Fibroblast of lung (primary cell): ENCODE data around the gene TIAM2. TPM values are rescaled to one million over a fixed set of nuclear protein-coding genes. Genes with fewer than 3 reads are reported as not detected.
A peak's percentile ranks its signal among the peaks of the same experiment; 100 is the strongest.

Experiments
- DNase-seq, 2 donors: peaks; one replicate each; pipeline versions ENCODE4 v3.0.0 to v3.0.0-alpha.2; 2010; ENCODE audit warnings: low read depth in 2 of 2
- H2AFZ ChIP-seq: 2 replicates; pipeline ENCODE4 v1.5.1; 2012; ENCODE audit warnings: low read length, control low read depth, inconsistent platforms
- H3K27ac ChIP-seq: 2 replicates; pipeline ENCODE4 v1.5.1; 2011; ENCODE audit warnings: low read length, control low read depth; ENCODE audit not compliant: insufficient read depth
- H3K27me3 ChIP-seq: 2 replicates; pipeline ENCODE4 v1.5.1; 2011; ENCODE audit warnings: mild to moderate bottlenecking, low read length; ENCODE audit not compliant: control insufficient read depth, insufficient read depth
- H3K36me3 ChIP-seq: 2 replicates; pipeline ENCODE4 v1.5.1; 2011; ENCODE audit warnings: low read length; ENCODE audit not compliant: control insufficient read depth, insufficient read depth
- H3K4me1 ChIP-seq: 2 replicates; pipeline ENCODE4 v1.5.1; 2011; ENCODE audit warnings: low read length; ENCODE audit not compliant: control insufficient read depth, insufficient read depth; ENCODE audit errors: extremely low read depth
- H3K4me2 ChIP-seq: 2 replicates; pipeline ENCODE4 v1.5.1; 2011; ENCODE audit warnings: low read length, control low read depth; ENCODE audit not compliant: insufficient read depth; ENCODE audit errors: extremely low read depth
- H3K4me3 ChIP-seq, 4 experiments: fragments of 200-600 bp in 1 of 4; sonication (generic) in 1 of 4; replicated peaks in 1 of 4; 2 replicates each; pipeline ENCODE4 v1.5.1; 2011 to 2016; ENCODE audit warnings: low read length in 4 of 4, low read depth in 3 of 4, mild to moderate bottlenecking in 3 of 4, control low read depth in 2 of 4, inconsistent platforms in 1 of 4, mixed read lengths in 1 of 4; ENCODE audit not compliant: insufficient read depth in 1 of 4; ENCODE audit errors: control extremely low read depth in 1 of 4
- H3K79me2 ChIP-seq: 2 replicates; pipeline ENCODE4 v1.5.1; 2012; ENCODE audit warnings: mild to moderate bottlenecking, low read length, inconsistent platforms; ENCODE audit not compliant: control insufficient read depth, insufficient read depth
- H3K9ac ChIP-seq: 2 replicates; pipeline ENCODE4 v1.5.1; 2011; ENCODE audit warnings: mild to moderate bottlenecking, low read length, control low read depth; ENCODE audit not compliant: insufficient read depth
- H3K9me3 ChIP-seq: 2 replicates; pipeline ENCODE4 v1.5.1; 2012; ENCODE audit warnings: low read depth, low read length; ENCODE audit not compliant: control insufficient read depth, insufficient read depth
- H4K20me1 ChIP-seq: 2 replicates; pipeline ENCODE4 v1.5.1; 2011; ENCODE audit warnings: low read length; ENCODE audit not compliant: control insufficient read depth, insufficient read depth; ENCODE audit errors: extremely low read depth
- CTCF ChIP-seq, 2 donors: IDR thresholded peaks in 1 of 2; conservative IDR thresholded peaks in 1 of 2; 1 replicate in 1 of 2; 2 replicates in 1 of 2; pipeline ENCODE4 v1.5.1; 2011 to 2012; ENCODE audit warnings: low read length in 2 of 2, control low read depth in 1 of 2, inconsistent platforms in 1 of 2, low read depth in 1 of 2, mild to moderate bottlenecking in 1 of 2
- EZH2 ChIP-seq: IDR thresholded peaks from 2 replicates; pipeline ENCODE4 v1.5.1; 2012; ENCODE audit warnings: low read length, control low read depth, mild to moderate bottlenecking; ENCODE audit errors: missing control alignments
- polyA plus RNA-seq, 2 donors: library from polyadenylated mRNA; depleted of rRNA in 1 of 2; stranded (reverse) in 1 of 2; unstranded in 1 of 2; fragments of >200 nt; gene quantifications; 2 replicates each; pipeline ENCODE4 v1.2.1, GENCODE V29; 2011 to 2012; ENCODE audit warnings: missing spikeins in 1 of 2
- total RNA-seq: library from RNA; depleted of rRNA; stranded (reverse); fragments of >200 nt; gene quantifications from 2 replicates; pipeline ENCODE4 v1.2.1, GENCODE V29; 2014

Gene TIAM2
- total and polyA plus RNA-seq, 2 donors (not counting 1 experiment from before 2014, with no cell fraction given), result 6.2 to 11.2 TPM

GRCh38 chr6:155186052-155186658 lies 191.0 kb downstream of the TIAM2 start:
- peaks cover 20% of the 10 kb centered on the region for H3K4me1 ChIP-seq
- peak in 1 of 2 donors; percentile 30 for DNase-seq
- no peak overlapping the region for H3K9ac ChIP-seq
- no peak overlapping the region for H3K4me2 ChIP-seq
- TF ChIP-seq CTCF (conservative IDR thresholded peaks at IDR 0.05 in 1 of 2, IDR thresholded peaks at IDR 0.05 in 1 of 2; ENCODE audit: low read depth in 1 of 2, low read length in 2 of 2), result no peak
- TF ChIP-seq EZH2, result no peak
- H3K36me3 ChIP-seq, result no peaks in the 10 kb centered on the region
- H4K20me1 ChIP-seq, result no peaks in the 10 kb centered on the region
- no peak overlapping the region for H3K27ac ChIP-seq
- H2AFZ ChIP-seq, result peak overlapping the region; percentile 19
- H3K4me3 ChIP-seq, result no peak overlapping the region
- H3K79me2 ChIP-seq, result no peaks in the 10 kb centered on the region
- H3K27me3 ChIP-seq, result no peaks in the 10 kb centered on the region
- no peaks in the 10 kb centered on the region for H3K9me3 ChIP-seq

GRCh38 chr6:155187106-155187505 lies 192.0 kb downstream of the TIAM2 start:
- H3K36me3 ChIP-seq, result no peaks in the 10 kb centered on the region
- no peaks in the 10 kb centered on the region for H4K20me1 ChIP-seq
- no peak overlapping the region for H3K4me2 ChIP-seq
- no peak overlapping the region for H3K4me3 ChIP-seq
- no peaks in the 10 kb centered on the region for H3K9me3 ChIP-seq
- no peak overlapping the region for H3K27ac ChIP-seq
- no peaks in the 10 kb centered on the region for H3K79me2 ChIP-seq
- DNase-seq, result peak in 1 of 2 donors; percentile 32
- no peak overlapping the region for H2AFZ ChIP-seq
- no peak overlapping the region for H3K9ac ChIP-seq
- TF ChIP-seq CTCF (conservative IDR thresholded peaks at IDR 0.05 in 1 of 2, IDR thresholded peaks at IDR 0.05 in 1 of 2; ENCODE audit: low read depth in 1 of 2, low read length in 2 of 2), result no peak
- TF ChIP-seq EZH2, result no peak
- peaks cover 20% of the 10 kb centered on the region for H3K4me1 ChIP-seq
- H3K27me3 ChIP-seq, result no peaks in the 10 kb centered on the region

GRCh38 chr6:155187994-155188706 lies 193.0 kb downstream of the TIAM2 start:
- Histone ChIP-seq H3K4me2 (peak overlapping the region; percentile 56), H2AFZ (peak overlapping the region; percentile 34), H3K27ac (peak overlapping the region; percentile 78), H3K9me3 (no peaks in the 10 kb centered on the region), H3K36me3 (no peaks in the 10 kb centered on the region), H3K79me2 (no peaks in the 10 kb centered on the region), H3K4me1 (peaks cover 20% of the 10 kb centered on the region), H4K20me1 (no peaks in the 10 kb centered on the region), H3K4me3 (no peak overlapping the region), H3K27me3 (no peaks in the 10 kb centered on the region), H3K9ac (no peak overlapping the region)
- DNase-seq, result peak; percentile 29 to 58
- TF ChIP-seq CTCF (conservative IDR thresholded peaks at IDR 0.05 in 1 of 2, IDR thresholded peaks at IDR 0.05 in 1 of 2; ENCODE audit: low read depth in 1 of 2, low read length in 2 of 2) (no peak), EZH2 (no peak)
